H1 (cell line): Measurements from ENCODE around the gene SMG7. TPM values are rescaled to one million over a fixed set of nuclear protein-coding genes. Genes with fewer than 3 reads are reported as not detected.

ENCODE experiments used
- CTCF ChIA-PET: fragments of 300-600 bp; sonication (Branson Sonifier 250); formaldehyde crosslinking; loops from one replicate; lab custom pipeline; 2021; ENCODE audit not compliant: partially characterized antibody; lab: Charles Lee
- POLR2A ChIA-PET: fragments of 300-600 bp; sonication (Branson Sonifier 250); formaldehyde crosslinking; loops from one replicate; lab custom pipeline; 2021; ENCODE audit warnings: inconsistent platforms; ENCODE audit not compliant: partially characterized antibody; lab: Charles Lee
- DNase-seq, 2 experiments: peaks; one replicate each; pipeline versions ENCODE4 v3.0.0 to v3.0.0-alpha.2; 2010 to 2022; ENCODE audit warnings: low spot score in 2 of 2, low read depth in 1 of 2, mixed read lengths in 1 of 2
- FAIRE-seq: peaks from 2 replicates; lab custom pipeline; 2011; peaks lifted over from hg19 to GRCh38; lab: Jason Lieb, UNC
- H2AFZ ChIP-seq: 2 replicates; pipeline ENCODE4 v1.8.1; 2012; ENCODE audit warnings: low read length, inconsistent platforms
- H2AK5ac ChIP-seq: 2 replicates; pipeline ENCODE4 v1.6.1; 2013; ENCODE audit warnings: low read depth, low read length
- H2BK120ac ChIP-seq: replicated peaks from 2 replicates; pipeline ENCODE3; 2013; ENCODE audit warnings: low read depth, low read length, inconsistent platforms
- H2BK12ac ChIP-seq: 2 replicates; pipeline ENCODE4 v1.6.1; 2013; ENCODE audit warnings: low read depth, low read length
- H2BK15ac ChIP-seq: 2 replicates; pipeline ENCODE4 v1.6.1; 2013; ENCODE audit warnings: low read length
- H2BK20ac ChIP-seq: 2 replicates; pipeline ENCODE4 v1.6.1; 2013; ENCODE audit warnings: low read length
- H2BK5ac ChIP-seq: 2 replicates; pipeline ENCODE4 v1.6.1; 2013; ENCODE audit warnings: low read depth, low read length
- H3K14ac ChIP-seq: 2 replicates; pipeline ENCODE4 v1.6.1; 2013; ENCODE audit warnings: inconsistent platforms; ENCODE audit not compliant: insufficient read length
- H3K18ac ChIP-seq: 2 replicates; pipeline ENCODE4 v1.6.1; 2013; ENCODE audit warnings: low read length; ENCODE audit errors: extremely low read depth
- H3K23ac ChIP-seq: 2 replicates; pipeline ENCODE4 v1.6.1; 2013; ENCODE audit warnings: inconsistent platforms; ENCODE audit not compliant: insufficient read length
- H3K23me2 ChIP-seq: 2 replicates; pipeline ENCODE4 v1.6.1; 2013; ENCODE audit warnings: low read depth, low read length
- H3K27ac ChIP-seq: 2 replicates; pipeline ENCODE4 v1.6.1; 2011; ENCODE audit warnings: low read depth, low read length, inconsistent platforms
- H3K27me3 ChIP-seq, 4 experiments: replicated peaks in 1 of 4; 1 replicate in 1 of 4; 2 replicates in 3 of 4; pipeline versions ENCODE4 v1.6.1 to v1.8.1; 2011 to 2013; ENCODE audit warnings: low read length in 3 of 4, mild to moderate bottlenecking in 3 of 4, inconsistent platforms in 2 of 4, mixed read lengths in 2 of 4, moderate library complexity in 1 of 4; ENCODE audit not compliant: control insufficient read depth in 3 of 4, insufficient read depth in 3 of 4; ENCODE audit errors: extremely low read depth in 1 of 4
- H3K36me3 ChIP-seq, 4 experiments: 2 replicates each; pipeline versions ENCODE4 v1.6.1 to v1.8.1; 2011 to 2013; ENCODE audit warnings: mild to moderate bottlenecking in 4 of 4, low read length in 3 of 4, moderate library complexity in 2 of 4, control low read depth in 1 of 4, inconsistent platforms in 1 of 4; ENCODE audit not compliant: insufficient read depth in 4 of 4, control insufficient read depth in 2 of 4
- H3K4ac ChIP-seq: replicated peaks from 2 replicates; pipeline ENCODE3; 2013; ENCODE audit warnings: low read length, low read depth, mixed read lengths, inconsistent platforms; ENCODE audit not compliant: insufficient read length
- H3K4me1 ChIP-seq, 4 experiments: replicated peaks in 1 of 4; 1 replicate in 1 of 4; 2 replicates in 3 of 4; pipeline versions ENCODE4 v1.6.1 to v1.8.1; 2011 to 2013; ENCODE audit warnings: low read length in 3 of 4, inconsistent platforms in 2 of 4, mixed read lengths in 1 of 4; ENCODE audit not compliant: insufficient read depth in 4 of 4, control insufficient read depth in 3 of 4
- H3K4me2 ChIP-seq, 2 experiments: 2 replicates each; pipeline versions ENCODE4 v1.6.1 to v1.8.1; 2011 to 2013; ENCODE audit warnings: low read depth in 2 of 2, low read length in 2 of 2, control low read depth in 1 of 2, inconsistent platforms in 1 of 2, mild to moderate bottlenecking in 1 of 2; ENCODE audit not compliant: insufficient read depth in 1 of 2
- H3K4me3 ChIP-seq, 4 experiments: fragments of 200-600, 300-600 bp in 1 of 4; sonication (generic), shearing (Covaris generic), sonication (Bioruptor Twin) in 1 of 4; 2 replicates each; pipeline versions ENCODE4 v1.5.1 to v1.8.1; 2011 to 2016; ENCODE audit warnings: low read length in 4 of 4, low read depth in 3 of 4, control low read depth in 2 of 4, inconsistent platforms in 2 of 4, mild to moderate bottlenecking in 2 of 4, mixed read lengths in 1 of 4, moderate library complexity in 1 of 4; ENCODE audit not compliant: insufficient read depth in 2 of 4; ENCODE audit errors: extremely low read depth in 1 of 4
- H3K56ac ChIP-seq: replicated peaks from 2 replicates; pipeline ENCODE3; 2013; ENCODE audit warnings: low read depth, mild to moderate bottlenecking, mixed read lengths, low read length, inconsistent platforms; ENCODE audit not compliant: insufficient read length
- H3K79me1 ChIP-seq: 2 replicates; pipeline ENCODE4 v1.6.1; 2013; ENCODE audit warnings: low read depth, low read length, control low read depth
- H3K79me2 ChIP-seq, 2 experiments: 2 replicates each; pipeline versions ENCODE4 v1.6.1 to v1.8.1; 2012 to 2013; ENCODE audit warnings: low read length in 2 of 2, mild to moderate bottlenecking in 2 of 2, inconsistent platforms in 1 of 2; ENCODE audit not compliant: insufficient read depth in 2 of 2, control insufficient read depth in 1 of 2
- H3K9ac ChIP-seq, 4 experiments: replicated peaks in 1 of 4; 1 replicate in 1 of 4; 2 replicates in 3 of 4; pipeline versions ENCODE4 v1.6.1 to v1.8.1; 2011 to 2013; ENCODE audit warnings: low read depth in 3 of 4, low read length in 3 of 4, control low read depth in 2 of 4, mild to moderate bottlenecking in 2 of 4, moderate library complexity in 2 of 4, inconsistent platforms in 1 of 4; ENCODE audit errors: extremely low read depth in 1 of 4
- H3K9me3 ChIP-seq, 2 experiments: 2 replicates each; pipeline versions ENCODE4 v1.6.1 to v1.8.1; 2012 to 2013; ENCODE audit warnings: mild to moderate bottlenecking in 2 of 2, moderate library complexity in 2 of 2, control low read depth in 1 of 2, inconsistent platforms in 1 of 2, low read depth in 1 of 2, low read length in 1 of 2, mixed read lengths in 1 of 2; ENCODE audit not compliant: insufficient read depth in 2 of 2
- H4K20me1 ChIP-seq, 2 experiments: replicated peaks in 1 of 2; 2 replicates each; pipeline versions ENCODE3 to v1.8.1; 2011 to 2013; ENCODE audit warnings: inconsistent platforms in 2 of 2, low read length in 2 of 2, mild to moderate bottlenecking in 1 of 2; ENCODE audit not compliant: insufficient read depth in 2 of 2, control insufficient read depth in 1 of 2
- H4K5ac ChIP-seq: 2 replicates; pipeline ENCODE4 v1.6.1; 2013; ENCODE audit warnings: low read length, low read depth, mixed read lengths, inconsistent platforms; ENCODE audit not compliant: insufficient read length
- H4K8ac ChIP-seq: 2 replicates; pipeline ENCODE4 v1.8.0; 2013; ENCODE audit warnings: mild to moderate bottlenecking, moderate library complexity, low read length, inconsistent platforms; ENCODE audit not compliant: insufficient read depth; ENCODE audit errors: extremely low read depth
- H4K91ac ChIP-seq: replicated peaks from 2 replicates; pipeline ENCODE3; 2013; ENCODE audit warnings: low read length, mixed read lengths, inconsistent platforms; ENCODE audit not compliant: insufficient read length
- ASH2L ChIP-seq: fragments of 200-600, 300-600 bp; sonication (generic); IDR thresholded peaks from one replicate; pipeline ENCODE4 v1.7.1; 2017; ENCODE audit warnings: low read length
- BRCA1 ChIP-seq: IDR thresholded peaks from 2 replicates; pipeline ENCODE4 v1.6.1; 2012; ENCODE audit warnings: low read depth, low read length, improper control_type of control experiment
- CTCF ChIP-seq, 3 experiments: IDR thresholded peaks; 1 replicate in 2 of 3; 2 replicates in 1 of 3; pipeline versions ENCODE4 v1.5.1 to v1.6.1; 2011; ENCODE audit warnings: low read length in 3 of 3, mild to moderate bottlenecking in 3 of 3, inconsistent platforms in 2 of 3, low read depth in 1 of 3, moderate library complexity in 1 of 3; ENCODE audit not compliant: insufficient read depth in 1 of 3; ENCODE audit errors: control extremely low read depth in 1 of 3
- EGR1 ChIP-seq: IDR thresholded peaks from 2 replicates; pipeline ENCODE4 v1.6.1; 2011; ENCODE audit warnings: low read depth, low read length, borderline replicate concordance
- EZH2 ChIP-seq: fragments of 200-600 bp; sonication (generic); IDR thresholded peaks from 2 replicates; pipeline ENCODE4 v1.7.1; 2012; ENCODE audit warnings: low read depth, mild to moderate bottlenecking, moderate library complexity, low read length, inconsistent platforms; ENCODE audit not compliant: severe bottlenecking
- HDAC6 ChIP-seq: IDR thresholded peaks from one replicate; pipeline ENCODE4 v1.7.1; 2012; ENCODE audit warnings: low read depth, mild to moderate bottlenecking, inconsistent platforms, low read length, moderate library complexity
- MAFK ChIP-seq: IDR thresholded peaks from 2 replicates; pipeline ENCODE4 v1.6.1; 2012; ENCODE audit warnings: low read depth, mild to moderate bottlenecking, improper control_type of control experiment, low read length
- PHF8 ChIP-seq: fragments of 200-600 bp; sonication (generic); conservative IDR thresholded peaks from 2 replicates; pipeline ENCODE4 v1.7.1; 2012; ENCODE audit warnings: low read depth, mild to moderate bottlenecking, inconsistent platforms, low read length, moderate library complexity
- POLR2A ChIP-seq, 2 experiments: IDR thresholded peaks; 1 replicate in 1 of 2; 2 replicates in 1 of 2; pipeline ENCODE4 v1.6.1; 2011; ENCODE audit warnings: low read depth in 2 of 2, low read length in 2 of 2, mild to moderate bottlenecking in 2 of 2; ENCODE audit errors: control extremely low read depth in 1 of 2
- SIN3A ChIP-seq, 2 experiments: IDR thresholded peaks in 1 of 2; conservative IDR thresholded peaks in 1 of 2; 2 replicates each; pipeline ENCODE4 v1.6.1; 2011 to 2012; ENCODE audit warnings: low read length in 2 of 2, improper control_type of control experiment in 1 of 2, low read depth in 1 of 2, mild to moderate bottlenecking in 1 of 2
- TAF1 ChIP-seq: IDR thresholded peaks from 2 replicates; pipeline ENCODE4 v1.6.1; 2011; ENCODE audit warnings: mild to moderate bottlenecking, low read depth, low read length
- ZNF274 ChIP-seq: IDR thresholded peaks from 2 replicates; pipeline ENCODE4 v1.7.0; 2012; ENCODE audit warnings: low read length, borderline replicate concordance; ENCODE audit errors: extremely low read depth
- polyA plus RNA-seq, 7 experiments: library from polyadenylated mRNA; depleted of rRNA in 3 of 7; stranded (reverse) in 5 of 7; unstranded in 2 of 7; fragments of >200 nt in 5 of 7; fragments of 200-250 nt in 2 of 7; gene quantifications; 1 replicate in 5 of 7; 2 replicates in 1 of 7; 4 replicates in 1 of 7; pipeline versions ENCODE4 v1.2.1 to v1.2.3, GENCODE V29; 2011 to 2013; ENCODE audit warnings: missing spikeins in 2 of 7, mixed read lengths in 2 of 7
- total RNA-seq: library from RNA; stranded (reverse); fragmentation: NEBNext Ultra II Directional; extraction: Animal tissue kit (Norgen Biotek cat#: 25700); gene quantifications from 2 replicates; pipeline ENCODE4 v1.2.1, GENCODE V29; 2021

The SMG7 gene
- total and polyA plus RNA-seq, 2 of the 8 experiments (the other 6 are each of a cell fraction or from before 2014, with no cell fraction given) = 39.3 to 65.6 TPM

DNA sequence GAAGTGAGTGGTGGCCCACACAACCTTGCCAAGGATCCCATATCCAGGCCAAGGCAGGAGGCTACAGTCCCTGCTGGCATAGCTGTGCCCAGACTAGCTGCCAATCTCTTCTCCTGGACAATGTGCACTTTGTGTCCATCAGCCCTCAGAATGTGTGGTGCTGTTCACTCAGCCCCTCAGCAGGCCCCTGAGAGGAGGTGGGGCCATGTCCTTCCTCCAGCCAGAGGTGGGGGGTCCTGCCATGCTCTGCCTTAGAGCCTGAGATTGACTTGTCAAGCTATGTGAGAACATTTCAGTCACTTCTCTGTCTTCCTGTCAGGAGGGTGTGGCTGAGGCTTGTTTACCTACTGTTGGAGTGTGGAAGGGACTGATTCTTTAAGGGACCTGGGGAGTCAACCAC, 116.5 kb downstream of the SMG7 start:
- no peaks in the 10 kb centered on the region for H3K79me2 ChIP-seq
- no peak overlapping the region for H3K23ac ChIP-seq
- no peaks in the 10 kb centered on the region for H3K23me2 ChIP-seq
- H3K9me3 ChIP-seq = no peaks in the 10 kb centered on the region
- H2AK5ac ChIP-seq = no peak overlapping the region
- no peak overlapping the region for H3K18ac ChIP-seq
- H4K91ac ChIP-seq = no peak overlapping the region
- peak overlapping the region; percentile 55; the same call in 1 of the 2 replicates for H2BK12ac ChIP-seq
- H3K56ac ChIP-seq = no peak overlapping the region
- H3K4me1 ChIP-seq = peaks cover 0 to 8% (median 5%) of the 10 kb centered on the region in 4 experiments; a peak in 5 of 7 replicates
- 0 out of 2 replicates have a peak overlapping the region, but pooled peaks have one; percentile 68 for H2AFZ ChIP-seq
- H4K20me1 ChIP-seq = no peaks in the 10 kb centered on the region
- H3K4me2 ChIP-seq = peak overlapping the region in 1 of 2 experiments; percentile 40; a peak in 1 of 4 replicates
- TF ChIP-seq BRCA1 = no peak
- no peak for TF ChIP-seq PHF8
- no peak for TF ChIP-seq CTCF (IDR thresholded peaks at IDR 0.05; ENCODE audit: control extremely low read depth in 1 of 3, insufficient read depth in 1 of 3, low read depth in 1 of 3, low read length in 3 of 3)
- no peak for TF ChIP-seq EZH2
- no peak for TF ChIP-seq SIN3A (conservative IDR thresholded peaks at IDR 0.05 in 1 of 2, IDR thresholded peaks at IDR 0.05 in 1 of 2; ENCODE audit: low read depth in 1 of 2, low read length in 2 of 2)
- no peak for TF ChIP-seq POLR2A (IDR thresholded peaks at IDR 0.05; ENCODE audit: control extremely low read depth in 1 of 2, low read depth in 2 of 2, low read length in 2 of 2)
- TF ChIP-seq TAF1 = no peak
- no peak for TF ChIP-seq ZNF274
- no peak for TF ChIP-seq ASH2L
- no peak for TF ChIP-seq HDAC6
- TF ChIP-seq MAFK = no peak
- no peak for TF ChIP-seq EGR1
- TF ChIP-seq, all 59 proteins: peak for 0
- peak overlapping the region; percentile 73; the same call in 1 of the 2 replicates for H2BK5ac ChIP-seq
- no peak overlapping the region for H2BK20ac ChIP-seq
- DNase-seq = no peak
- H3K4me3 ChIP-seq = no peak overlapping the region
- H3K9ac ChIP-seq = no peak overlapping the region
- H2BK15ac ChIP-seq = 0 out of 2 replicates have a peak overlapping the region, but pooled peaks have one; percentile 85
- peak overlapping the region; percentile 50 for H3K4ac ChIP-seq
- no peak overlapping the region for H3K27ac ChIP-seq
- CTCF ChIA-PET = interaction anchor here (1.9 to 2.5 kb wide), 2 partner anchors 9 to 26 kb away, joined by 5 to 7 read pairs; no protein-coding TSS in a partner anchor
- no peak for FAIRE-seq
- POLR2A ChIA-PET = no interaction called here
- H2BK120ac ChIP-seq = no peak overlapping the region
- no peaks in the 10 kb centered on the region for H3K36me3 ChIP-seq
- H3K27me3 ChIP-seq = no peaks in the 10 kb centered on the region
- no peaks in the 10 kb centered on the region for H3K79me1 ChIP-seq
- H4K5ac ChIP-seq = no peak overlapping the region
- no peak overlapping the region for H4K8ac ChIP-seq
- no peak overlapping the region for H3K14ac ChIP-seq
